Type B pancreatic cell (in vitro differentiated cells): ENCODE measurements around the gene KHDC4. TPM values are rescaled to one million over a fixed set of nuclear protein-coding genes. Genes with fewer than 3 reads are reported as not detected.
A peak's percentile ranks its signal among the peaks of the same experiment; 100 is the strongest.

Source experiments
- DNase-seq: peaks from one replicate; pipeline ENCODE4 v3.0.0; 2021; ENCODE audit warnings: mixed read lengths; ENCODE audit not compliant: unreplicated experiment; ENCODE audit errors: extremely low spot score
- H3K27ac Mint-ChIP-seq: 2 replicates; pipeline ENCODE4 v1.8.0; 2021; ENCODE audit warnings: mild to moderate bottlenecking, mixed read lengths
- H3K27me3 Mint-ChIP-seq: 2 replicates; pipeline ENCODE4 v1.8.0; 2021; ENCODE audit warnings: mixed read lengths
- H3K36me3 Mint-ChIP-seq: 2 replicates; pipeline ENCODE4 v1.8.0; 2021; ENCODE audit warnings: mixed read lengths
- H3K4me1 Mint-ChIP-seq: one replicate; pipeline ENCODE4 v1.8.0; 2021; ENCODE audit warnings: mixed read lengths; ENCODE audit not compliant: unreplicated experiment
- H3K4me3 Mint-ChIP-seq: 2 replicates; pipeline ENCODE4 v1.8.0; 2021; ENCODE audit warnings: mild to moderate bottlenecking, mixed read lengths
- H3K9me3 Mint-ChIP-seq: 2 replicates; pipeline ENCODE4 v1.8.0; 2021; ENCODE audit warnings: mixed read lengths
- CTCF ChIP-seq: fragments of 200-600 bp; sonication (generic); conservative IDR thresholded peaks from 2 replicates; pipeline ENCODE4 v1.5.0; 2021; ENCODE audit warnings: antibody characterized with exemption, mild to moderate bottlenecking
- long read RNA-seq: library from polyadenylated mRNA; unstranded; transcript quantifications from one replicate; pipeline ENCODE4 v2.0.0, GENCODE V29; 2020
- total RNA-seq: library from RNA; stranded (reverse); gene quantifications from 2 replicates; pipeline ENCODE4 v1.2.1, GENCODE V29; 2021; ENCODE audit warnings: low replicate concordance

Gene KHDC4
- 42.5 and 57.8 TPM in 2 replicates for total RNA-seq
- long read RNA-seq, partial matches to known transcripts = 5 of 12 reads
- long read RNA-seq, other reads (novel, unspliced or antisense) = 6 of 12 reads

- Mint-ChIP-seq H3K9me3 (no peaks in the 10 kb centered on the region), H3K4me3 (no peak within 1 kb of the TSS), H3K27ac (no peak within 1 kb of the TSS), H3K4me1 (peaks cover 27% of the 10 kb centered on the region), H3K36me3 (peaks cover 14% of the 10 kb centered on the region), H3K27me3 (no peaks in the 10 kb centered on the region)
- DNase-seq = peak; percentile 93
- TF ChIP-seq CTCF = peak; percentile 14
These were observed at the start of gene KHDC4 for GRCh38 chr1:155934097-155934935. Gene KHDC4, minus strand, starts transcription at chr1:155934413. Its CDS starts 40 bp downstream, at chr1:155934373.

DNA sequence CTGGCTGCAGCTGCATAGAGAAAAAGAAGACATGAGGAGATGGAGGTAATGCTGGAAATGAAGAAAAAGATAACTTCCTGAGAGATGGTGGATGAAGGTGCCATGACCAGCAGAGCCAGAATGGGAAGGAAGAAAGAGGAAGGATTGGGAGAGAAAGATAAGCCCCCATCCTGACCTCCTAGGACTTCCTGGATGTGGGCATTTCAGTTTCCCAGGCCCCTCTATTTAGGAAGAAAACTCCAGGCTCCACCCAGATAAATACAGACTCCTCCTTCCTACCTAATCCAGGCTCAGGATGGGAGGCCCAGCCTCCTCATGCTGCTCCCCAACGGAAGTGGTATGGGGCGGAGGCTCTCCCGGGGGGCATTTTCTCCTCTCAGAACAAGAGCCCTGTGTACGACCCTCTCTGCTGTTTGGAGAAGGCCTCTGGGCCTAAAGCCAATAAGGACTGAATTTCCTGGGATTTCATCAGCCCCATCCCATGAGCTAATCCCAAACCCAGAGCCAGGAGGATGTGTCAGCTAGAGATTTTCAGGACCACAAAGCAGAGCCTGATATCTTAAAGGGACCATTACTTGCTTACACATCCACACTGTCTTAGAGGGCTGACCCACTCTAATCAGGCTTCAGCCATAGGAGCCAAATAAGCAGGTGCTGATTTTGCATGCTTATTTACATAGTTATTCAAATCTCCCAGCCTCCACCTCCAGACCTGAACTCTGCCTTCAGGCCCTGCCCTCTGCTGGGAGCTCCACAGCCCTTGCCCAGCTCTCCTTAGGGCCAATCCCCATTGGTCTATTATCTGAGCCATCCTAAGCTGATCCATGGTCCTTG is 49.2 kb upstream of the KHDC4 start:
- TF ChIP-seq CTCF = no peak
- no peak for DNase-seq
- Mint-ChIP-seq H3K4me1 (peaks cover 26% of the 10 kb centered on the region), H3K9me3 (no peaks in the 10 kb centered on the region), H3K27ac (peak overlapping the region; percentile 13), H3K36me3 (no peaks in the 10 kb centered on the region), H3K4me3 (peak overlapping the region; percentile 39), H3K27me3 (no peaks in the 10 kb centered on the region)

- Mint-ChIP-seq H3K27me3 (no peaks in the 10 kb centered on the region), H3K9me3 (no peaks in the 10 kb centered on the region), H3K4me1 (peaks cover 28% of the 10 kb centered on the region), H3K36me3 (no peaks in the 10 kb centered on the region), H3K4me3 (no peak overlapping the region), H3K27ac (peak overlapping the region; percentile 18)
- no peak for DNase-seq
- TF ChIP-seq CTCF = no peak
These were observed 47.9 kb upstream of the KHDC4 start for GRCh38 chr1:155982106-155982505.

- TF ChIP-seq CTCF = no peak
- DNase-seq = no peak
- H3K27ac Mint-ChIP-seq = peak overlapping the region; percentile 70
- H3K9me3 Mint-ChIP-seq = no peaks in the 10 kb centered on the region
- H3K36me3 Mint-ChIP-seq = no peaks in the 10 kb centered on the region
- peaks cover 34% of the 10 kb centered on the region for H3K4me1 Mint-ChIP-seq
- H3K4me3 Mint-ChIP-seq = peak overlapping the region; percentile 71
- no peaks in the 10 kb centered on the region for H3K27me3 Mint-ChIP-seq
These were observed 47.3 kb upstream of the KHDC4 start for GRCh38 chr1:155981266-155982088.
